NCI-H2029 treated with DMSO at 0.1 percent for 48 hours (cell line): ENCODE data around the gene PAX1.

Experiments used
- DNase-seq: peaks from one replicate; lab custom pipeline; 2025; lab: John Stamatoyannopoulos, UW

PAX1 gene

GRCh38 chr20:21739682-21740081 lies 34.2 kb downstream of the PAX1 start:
- DNase-seq: no peak

GRCh38 chr20:21741266-21741665 lies 35.8 kb downstream of the PAX1 start:
- no peak for DNase-seq

GRCh38 chr20:21762646-21763045 lies 57.2 kb downstream of the PAX1 start:
- DNase-seq: no peak

GRCh38 chr20:21767200-21767738 lies 61.8 kb downstream of the PAX1 start:
- DNase-seq: no peak

- DNase-seq: no peak
These were observed 62.3 kb downstream of the PAX1 start for GRCh38 chr20:21767739-21768223.
